Esophagus squamous epithelium (tissue), 4 donors: ENCODE measurements around the gene TMEM141.

Source experiments
- POLR2A ChIP-seq, 4 donors: fragments of 450-650 bp; IDR thresholded peaks; one replicate each; pipeline ENCODE4 v1.6.1; 2017; ENCODE audit warnings: antibody characterized with exemption in 4 of 4, mild to moderate bottlenecking in 4 of 4, moderate library complexity in 3 of 4
- TF ChIP-seq, protein P1 (sequence below), 6 experiments: fragments of 450-650 bp in 4 of 6; fragments of 200-600 bp in 2 of 6; sonication (generic) in 2 of 6; IDR thresholded peaks; one replicate each; pipeline ENCODE4 v1.5.1; 2016 to 2019; ENCODE audit warnings: antibody characterized with exemption in 6 of 6, mild to moderate bottlenecking in 4 of 6, moderate library complexity in 4 of 6

DNA sequence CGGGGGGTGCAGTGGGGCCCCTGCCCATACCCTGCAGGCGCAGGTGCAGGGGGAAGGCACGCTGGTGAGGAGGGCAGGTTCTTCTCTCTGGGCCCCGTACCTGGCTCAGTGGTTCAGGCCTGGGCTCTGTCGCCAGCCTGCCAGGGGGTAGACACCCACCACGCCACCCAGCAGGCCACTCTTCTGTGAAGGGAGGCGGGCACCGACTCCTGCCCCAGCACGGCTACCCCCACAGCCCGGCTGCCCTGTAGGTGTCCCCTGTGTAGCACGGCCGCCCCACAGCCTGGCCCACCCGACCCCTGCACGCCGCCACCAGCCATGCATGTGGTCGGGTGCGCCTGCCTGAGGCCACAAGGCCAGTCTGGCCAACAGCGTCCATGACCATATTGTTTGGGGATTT lies 44.5 kb upstream of the TMEM141 start:
- TF ChIP-seq, protein P1, sequence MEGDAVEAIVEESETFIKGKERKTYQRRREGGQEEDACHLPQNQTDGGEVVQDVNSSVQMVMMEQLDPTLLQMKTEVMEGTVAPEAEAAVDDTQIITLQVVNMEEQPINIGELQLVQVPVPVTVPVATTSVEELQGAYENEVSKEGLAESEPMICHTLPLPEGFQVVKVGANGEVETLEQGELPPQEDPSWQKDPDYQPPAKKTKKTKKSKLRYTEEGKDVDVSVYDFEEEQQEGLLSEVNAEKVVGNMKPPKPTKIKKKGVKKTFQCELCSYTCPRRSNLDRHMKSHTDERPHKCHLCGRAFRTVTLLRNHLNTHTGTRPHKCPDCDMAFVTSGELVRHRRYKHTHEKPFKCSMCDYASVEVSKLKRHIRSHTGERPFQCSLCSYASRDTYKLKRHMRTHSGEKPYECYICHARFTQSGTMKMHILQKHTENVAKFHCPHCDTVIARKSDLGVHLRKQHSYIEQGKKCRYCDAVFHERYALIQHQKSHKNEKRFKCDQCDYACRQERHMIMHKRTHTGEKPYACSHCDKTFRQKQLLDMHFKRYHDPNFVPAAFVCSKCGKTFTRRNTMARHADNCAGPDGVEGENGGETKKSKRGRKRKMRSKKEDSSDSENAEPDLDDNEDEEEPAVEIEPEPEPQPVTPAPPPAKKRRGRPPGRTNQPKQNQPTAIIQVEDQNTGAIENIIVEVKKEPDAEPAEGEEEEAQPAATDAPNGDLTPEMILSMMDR (IDR thresholded peaks at IDR 0.05), result no peak
- TF ChIP-seq POLR2A (IDR thresholded peaks at IDR 0.05), result no peak
